Spleen (tissue), 7 donors: ENCODE data around the gene MAST4.

ENCODE experiments used
- POLR2A ChIP-seq, 3 donors: fragments of 450-650 bp; IDR thresholded peaks; one replicate each; pipeline ENCODE4 v1.5.1; 2017; ENCODE audit warnings: antibody characterized with exemption in 3 of 3, mild to moderate bottlenecking in 1 of 3
- POLR2AphosphoS5 ChIP-seq, 3 donors: sonication (generic); formaldehyde crosslinking; IDR thresholded peaks; one replicate each; pipeline ENCODE4 v1.5.1; 2017; ENCODE audit warnings: antibody characterized with exemption in 3 of 3
- TF ChIP-seq, protein P1 (sequence below), 11 experiments: fragments of 200-600 bp in 7 of 11; fragments of 450-650 bp in 4 of 11; sonication (generic) in 4 of 11; IDR thresholded peaks in 8 of 11; conservative IDR thresholded peaks in 3 of 11; 1 replicate in 7 of 11; 2 replicates in 4 of 11; pipeline versions ENCODE4 v1.4.0 to v1.8.0; 2016 to 2021; ENCODE audit warnings: antibody characterized with exemption in 11 of 11, inconsistent platforms in 4 of 11, mild to moderate bottlenecking in 1 of 11
- donor health status: DM: no; HTN: no; CAD: no; lungs with moderate emphysema.
- donor health status: DM: no; HTN: no; CAD: no.
- donor health status: DM: no; HTN: no; CAD: no.

DNA sequence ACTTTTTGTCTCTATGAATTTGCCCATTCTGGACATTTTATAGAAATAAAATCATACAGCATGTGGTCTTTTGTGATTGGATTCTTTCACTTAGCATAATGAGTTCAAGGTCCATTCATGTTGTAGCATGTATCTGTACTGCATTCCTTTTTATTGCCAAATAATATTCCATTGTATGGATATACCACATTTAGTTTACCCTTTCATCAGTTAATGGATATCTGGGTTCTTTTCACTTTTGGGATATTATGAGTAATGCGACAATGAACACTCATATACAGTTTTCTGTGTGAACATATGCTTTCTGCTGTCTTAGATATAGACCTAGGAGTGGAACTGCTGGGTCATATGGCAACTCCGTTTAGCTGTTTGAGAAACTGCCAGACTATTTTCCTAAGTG, 41.3 kb upstream of the MAST4 start:
- TF ChIP-seq POLR2A (IDR thresholded peaks at IDR 0.05) (no peak), POLR2AphosphoS5 (IDR thresholded peaks at IDR 0.05) (no peak)
- TF ChIP-seq, protein P1, sequence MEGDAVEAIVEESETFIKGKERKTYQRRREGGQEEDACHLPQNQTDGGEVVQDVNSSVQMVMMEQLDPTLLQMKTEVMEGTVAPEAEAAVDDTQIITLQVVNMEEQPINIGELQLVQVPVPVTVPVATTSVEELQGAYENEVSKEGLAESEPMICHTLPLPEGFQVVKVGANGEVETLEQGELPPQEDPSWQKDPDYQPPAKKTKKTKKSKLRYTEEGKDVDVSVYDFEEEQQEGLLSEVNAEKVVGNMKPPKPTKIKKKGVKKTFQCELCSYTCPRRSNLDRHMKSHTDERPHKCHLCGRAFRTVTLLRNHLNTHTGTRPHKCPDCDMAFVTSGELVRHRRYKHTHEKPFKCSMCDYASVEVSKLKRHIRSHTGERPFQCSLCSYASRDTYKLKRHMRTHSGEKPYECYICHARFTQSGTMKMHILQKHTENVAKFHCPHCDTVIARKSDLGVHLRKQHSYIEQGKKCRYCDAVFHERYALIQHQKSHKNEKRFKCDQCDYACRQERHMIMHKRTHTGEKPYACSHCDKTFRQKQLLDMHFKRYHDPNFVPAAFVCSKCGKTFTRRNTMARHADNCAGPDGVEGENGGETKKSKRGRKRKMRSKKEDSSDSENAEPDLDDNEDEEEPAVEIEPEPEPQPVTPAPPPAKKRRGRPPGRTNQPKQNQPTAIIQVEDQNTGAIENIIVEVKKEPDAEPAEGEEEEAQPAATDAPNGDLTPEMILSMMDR (IDR thresholded peaks at IDR 0.05 in 8 of 11, conservative IDR thresholded peaks at IDR 0.05 in 3 of 11): no peak
